ENCODE data around the gene PDE9A.
"Not testable (repeated sequence)": the region's sequence is repeated elsewhere in the genome, so short reads cannot be mapped to it uniquely, and the experiment has no call there.

PDE9A gene

GRCh38 chr21:42703965-42704364 is 50.5 kb downstream of the PDE9A start:
- TF ChIP-seq, protein P1, sequence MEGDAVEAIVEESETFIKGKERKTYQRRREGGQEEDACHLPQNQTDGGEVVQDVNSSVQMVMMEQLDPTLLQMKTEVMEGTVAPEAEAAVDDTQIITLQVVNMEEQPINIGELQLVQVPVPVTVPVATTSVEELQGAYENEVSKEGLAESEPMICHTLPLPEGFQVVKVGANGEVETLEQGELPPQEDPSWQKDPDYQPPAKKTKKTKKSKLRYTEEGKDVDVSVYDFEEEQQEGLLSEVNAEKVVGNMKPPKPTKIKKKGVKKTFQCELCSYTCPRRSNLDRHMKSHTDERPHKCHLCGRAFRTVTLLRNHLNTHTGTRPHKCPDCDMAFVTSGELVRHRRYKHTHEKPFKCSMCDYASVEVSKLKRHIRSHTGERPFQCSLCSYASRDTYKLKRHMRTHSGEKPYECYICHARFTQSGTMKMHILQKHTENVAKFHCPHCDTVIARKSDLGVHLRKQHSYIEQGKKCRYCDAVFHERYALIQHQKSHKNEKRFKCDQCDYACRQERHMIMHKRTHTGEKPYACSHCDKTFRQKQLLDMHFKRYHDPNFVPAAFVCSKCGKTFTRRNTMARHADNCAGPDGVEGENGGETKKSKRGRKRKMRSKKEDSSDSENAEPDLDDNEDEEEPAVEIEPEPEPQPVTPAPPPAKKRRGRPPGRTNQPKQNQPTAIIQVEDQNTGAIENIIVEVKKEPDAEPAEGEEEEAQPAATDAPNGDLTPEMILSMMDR (IDR thresholded peaks at IDR 0.05; ENCODE audit: low read depth, low read length, missing control alignments), result no peak
- no peak for DNase-seq (ENCODE audit: low read depth)
- no peak overlapping the region for H3K4me3 ChIP-seq (ENCODE audit: low read depth, low read length)

GRCh38 chr21:42704861-42705260 is 51.4 kb downstream of the PDE9A start:
- no peak overlapping the region for H3K4me3 ChIP-seq (ENCODE audit: low read depth, low read length)
- DNase-seq (ENCODE audit: low read depth), result no peak
- TF ChIP-seq, protein P1 (IDR thresholded peaks at IDR 0.05; ENCODE audit: low read depth, low read length, missing control alignments), result no peak

GRCh38 chr21:42705346-42705745 is 51.9 kb downstream of the PDE9A start:
- TF ChIP-seq, protein P1 (IDR thresholded peaks at IDR 0.05; ENCODE audit: low read depth, low read length, missing control alignments), result no peak
- DNase-seq (ENCODE audit: low read depth), result no peak
- no peak overlapping the region for H3K4me3 ChIP-seq (ENCODE audit: low read depth, low read length)

GRCh38 chr21:42705746-42706374 is 52.4 kb downstream of the PDE9A start:
- H3K4me3 ChIP-seq (ENCODE audit: low read depth, low read length), result no peak overlapping the region
- DNase-seq (ENCODE audit: low read depth), result no peak
- TF ChIP-seq, protein P1 (IDR thresholded peaks at IDR 0.05; ENCODE audit: low read depth, low read length, missing control alignments), result no peak

DNA sequence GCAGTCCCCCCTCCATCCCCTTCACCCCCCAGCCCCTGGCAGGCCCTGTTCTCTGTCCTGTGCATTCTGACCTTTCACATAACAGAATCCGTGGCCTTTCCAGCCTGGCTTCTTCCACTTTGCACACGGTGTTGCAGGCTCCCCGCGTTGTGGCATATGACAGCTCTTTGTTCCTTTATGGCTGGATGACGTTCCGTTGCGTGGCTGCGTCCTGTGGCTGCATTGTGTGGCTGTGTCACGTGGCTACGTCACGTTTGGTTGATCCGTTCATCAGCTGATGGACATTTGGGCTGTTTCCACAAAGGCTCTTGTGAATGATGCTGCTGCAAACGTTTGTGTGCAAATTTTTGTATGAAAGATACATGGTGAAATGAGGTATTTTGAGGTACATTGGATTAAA is 53.3 kb downstream of the PDE9A start:
- TF ChIP-seq, protein P1 (IDR thresholded peaks at IDR 0.05; ENCODE audit: low read depth, low read length, missing control alignments), result no peak
- no peak overlapping the region for H3K4me3 ChIP-seq (ENCODE audit: low read depth, low read length)
- no peak for DNase-seq (ENCODE audit: low read depth)

- no peak overlapping the region for H3K4me3 ChIP-seq (ENCODE audit: low read depth, low read length)
- no peak for DNase-seq (ENCODE audit: low read depth)
- TF ChIP-seq, protein P1 (IDR thresholded peaks at IDR 0.05; ENCODE audit: low read depth, low read length, missing control alignments), result no peak
These were observed 53.9 kb downstream of the PDE9A start for GRCh38 chr21:42707207-42707830.

DNA sequence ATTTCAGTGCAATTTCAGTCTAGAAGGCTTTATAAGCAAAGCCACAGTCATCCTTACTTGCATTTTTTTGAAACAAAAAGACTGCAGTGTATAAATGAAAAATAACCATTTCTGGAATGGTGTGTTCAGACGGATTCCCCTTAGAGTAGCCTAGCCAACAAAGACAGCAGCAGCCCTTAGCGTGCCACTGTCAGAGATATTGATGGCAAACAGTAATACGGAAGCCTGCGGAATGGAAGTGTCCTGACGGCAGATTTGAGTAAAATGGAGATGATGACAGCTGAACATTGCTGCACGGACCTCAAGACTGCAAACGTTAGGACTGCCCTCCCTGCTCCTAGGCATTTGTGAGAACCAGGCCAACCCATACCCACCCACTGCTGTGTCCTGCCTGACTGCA is 54.7 kb downstream of the PDE9A start:
- DNase-seq (ENCODE audit: low read depth), result no peak
- TF ChIP-seq, protein P1 (IDR thresholded peaks at IDR 0.05; ENCODE audit: low read depth, low read length, missing control alignments), result no peak
- H3K4me3 ChIP-seq (ENCODE audit: low read depth, low read length), result no peak overlapping the region

DNA sequence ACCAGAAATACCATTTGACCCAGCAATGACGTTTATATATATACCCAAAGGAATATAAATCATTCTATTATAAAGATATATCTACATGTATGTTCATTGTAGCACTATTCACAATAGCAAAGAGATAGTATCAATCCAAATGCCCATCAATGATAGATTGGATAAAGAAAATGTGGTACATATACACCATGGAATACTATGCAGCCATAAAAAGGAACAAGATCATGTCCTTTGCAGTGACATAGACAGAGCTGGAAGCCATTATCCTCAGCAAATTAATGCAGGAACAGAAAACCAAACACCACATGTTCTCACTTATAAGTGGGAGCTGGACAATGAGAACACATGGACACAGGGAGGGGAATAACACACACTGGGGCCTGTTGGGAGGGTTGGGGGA is 55.5 kb downstream of the PDE9A start:
- not testable (repeated sequence) for DNase-seq (ENCODE audit: low read depth); H3K4me3 ChIP-seq (ENCODE audit: low read depth, low read length)

Measured in GM12864 (cell line).